ENCODE data around the gene GDF7. TPM values are rescaled to one million over a fixed set of nuclear protein-coding genes. Genes with fewer than 3 reads are reported as not detected.
"Not testable (repeated sequence)": the region's sequence is repeated elsewhere in the genome, so short reads cannot be mapped to it uniquely, and the experiment has no call there.

GDF7 gene
- total RNA-seq, 1 donor from 2014 or later = 0.05 TPM

- H3K27ac Mint-ChIP-seq = no peak overlapping the region
- no peak overlapping the region for H3K4me3 Mint-ChIP-seq (ENCODE audit: low read depth)
- H3K36me3 Mint-ChIP-seq (ENCODE audit: low read depth) = peaks cover 5% of the 10 kb centered on the region
- H3K4me1 Mint-ChIP-seq (ENCODE audit: low read depth) = peaks cover 10% of the 10 kb centered on the region
- H3K9me3 Mint-ChIP-seq = no peaks in the 10 kb centered on the region
- no peak for DNase-seq (ENCODE audit: low spot score)
- intact Hi-C loops (cut with micrococcal nuclease) = no loop called here
- H3K27me3 Mint-ChIP-seq (ENCODE audit: low read depth) = no peaks in the 10 kb centered on the region
Observed at GRCh38 chr2:20696366-20696765, 29.4 kb downstream of the GDF7 start.

GRCh38 chr2:20697322-20697934 lies 30.5 kb downstream of the GDF7 start:
- H3K4me1 Mint-ChIP-seq (ENCODE audit: low read depth) = peaks cover 10% of the 10 kb centered on the region
- no peaks in the 10 kb centered on the region for H3K27me3 Mint-ChIP-seq (ENCODE audit: low read depth)
- intact Hi-C loops (cut with micrococcal nuclease) = no loop called here
- no peaks in the 10 kb centered on the region for H3K9me3 Mint-ChIP-seq
- H3K4me3 Mint-ChIP-seq (ENCODE audit: low read depth) = no peak overlapping the region
- DNase-seq (ENCODE audit: low spot score) = no peak
- H3K36me3 Mint-ChIP-seq (ENCODE audit: low read depth) = peaks cover 6% of the 10 kb centered on the region
- H3K27ac Mint-ChIP-seq = no peak overlapping the region

- Mint-ChIP-seq H3K27ac (no peak overlapping the region), H3K4me3 (ENCODE audit: low read depth) (no peak overlapping the region), H3K27me3 (ENCODE audit: low read depth) (no peaks in the 10 kb centered on the region), H3K9me3 (no peaks in the 10 kb centered on the region), H3K4me1 (ENCODE audit: low read depth) (peaks cover 10% of the 10 kb centered on the region), H3K36me3 (ENCODE audit: low read depth) (peaks cover 6% of the 10 kb centered on the region)
- intact Hi-C loops (cut with micrococcal nuclease) = no loop called here
- DNase-seq (ENCODE audit: low spot score) = no peak
Observed at GRCh38 chr2:20698916-20699613, 32.1 kb downstream of the GDF7 start.

GRCh38 chr2:20702563-20702962 lies 35.6 kb downstream of the GDF7 start:
- DNase-seq (ENCODE audit: low spot score) = no peak
- no peaks in the 10 kb centered on the region for H3K27me3 Mint-ChIP-seq (ENCODE audit: low read depth)
- H3K9me3 Mint-ChIP-seq = no peaks in the 10 kb centered on the region
- intact Hi-C loops (cut with micrococcal nuclease) = no loop called here
- no peak overlapping the region for H3K4me3 Mint-ChIP-seq (ENCODE audit: low read depth)
- H3K27ac Mint-ChIP-seq = no peak overlapping the region
- H3K4me1 Mint-ChIP-seq (ENCODE audit: low read depth) = peaks cover 10% of the 10 kb centered on the region
- H3K36me3 Mint-ChIP-seq (ENCODE audit: low read depth) = peaks cover 6% of the 10 kb centered on the region

GRCh38 chr2:20704886-20705285 lies 37.9 kb downstream of the GDF7 start:
- H3K27ac Mint-ChIP-seq = no peak overlapping the region
- intact Hi-C loops (cut with micrococcal nuclease) = no loop called here
- H3K36me3 Mint-ChIP-seq (ENCODE audit: low read depth) = peaks cover 2% of the 10 kb centered on the region
- DNase-seq (ENCODE audit: low spot score) = no peak
- no peaks in the 10 kb centered on the region for H3K9me3 Mint-ChIP-seq
- H3K4me3 Mint-ChIP-seq (ENCODE audit: low read depth) = no peak overlapping the region
- H3K4me1 Mint-ChIP-seq (ENCODE audit: low read depth) = peaks cover under 1% of the 10 kb centered on the region
- no peaks in the 10 kb centered on the region for H3K27me3 Mint-ChIP-seq (ENCODE audit: low read depth)

- no peaks in the 10 kb centered on the region for H3K4me1 Mint-ChIP-seq (ENCODE audit: low read depth)
- H3K9me3 Mint-ChIP-seq = no peaks in the 10 kb centered on the region
- intact Hi-C loops (cut with micrococcal nuclease) = no loop called here
- no peak overlapping the region for H3K27ac Mint-ChIP-seq
- no peaks in the 10 kb centered on the region for H3K27me3 Mint-ChIP-seq (ENCODE audit: low read depth)
- no peak for DNase-seq (ENCODE audit: low spot score)
- no peak overlapping the region for H3K4me3 Mint-ChIP-seq (ENCODE audit: low read depth)
- peaks cover 2% of the 10 kb centered on the region for H3K36me3 Mint-ChIP-seq (ENCODE audit: low read depth)
Observed at GRCh38 chr2:20706217-20706616, 39.3 kb downstream of the GDF7 start.

GRCh38 chr2:20706786-20707185 lies 39.8 kb downstream of the GDF7 start:
- Mint-ChIP-seq H3K27ac (no peak overlapping the region), H3K36me3 (ENCODE audit: low read depth) (no peaks in the 10 kb centered on the region), H3K4me3 (ENCODE audit: low read depth) (no peak overlapping the region), H3K4me1 (ENCODE audit: low read depth) (no peaks in the 10 kb centered on the region), H3K27me3 (ENCODE audit: low read depth) (no peaks in the 10 kb centered on the region), H3K9me3 (no peaks in the 10 kb centered on the region)
- no peak for DNase-seq (ENCODE audit: low spot score)
- intact Hi-C loops (cut with micrococcal nuclease) = no loop called here

GRCh38 chr2:20707601-20708000 lies 40.7 kb downstream of the GDF7 start:
- no peak overlapping the region for H3K27ac Mint-ChIP-seq
- no peaks in the 10 kb centered on the region for H3K9me3 Mint-ChIP-seq
- intact Hi-C loops (cut with micrococcal nuclease) = no loop called here

GRCh38 chr2:20711641-20712040 lies 44.7 kb downstream of the GDF7 start:
- H3K9me3 Mint-ChIP-seq; H3K4me3 Mint-ChIP-seq (ENCODE audit: low read depth); H3K27ac Mint-ChIP-seq; intact Hi-C loops (cut with micrococcal nuclease); DNase-seq (ENCODE audit: low spot score); H3K36me3 Mint-ChIP-seq (ENCODE audit: low read depth); H3K4me1 Mint-ChIP-seq (ENCODE audit: low read depth); H3K27me3 Mint-ChIP-seq (ENCODE audit: low read depth): not testable (repeated sequence)

More at GRCh38 chr2:20707601-20708000, 40.7 kb downstream of the GDF7 start:
- Mint-ChIP-seq H3K4me1 (ENCODE audit: low read depth) (no peaks in the 10 kb centered on the region), H3K4me3 (ENCODE audit: low read depth) (no peak overlapping the region), H3K27me3 (ENCODE audit: low read depth) (no peaks in the 10 kb centered on the region), H3K36me3 (ENCODE audit: low read depth) (no peaks in the 10 kb centered on the region)
- DNase-seq (ENCODE audit: low spot score) = no peak

GRCh38 chr2:20713585-20713984 lies 46.6 kb downstream of the GDF7 start:
- intact Hi-C loops (cut with micrococcal nuclease) = not testable (repeated sequence)

GRCh38 chr2:20714412-20714811 lies 47.5 kb downstream of the GDF7 start:
- H3K27me3 Mint-ChIP-seq (ENCODE audit: low read depth); H3K27ac Mint-ChIP-seq; H3K4me3 Mint-ChIP-seq (ENCODE audit: low read depth); intact Hi-C loops (cut with micrococcal nuclease); DNase-seq (ENCODE audit: low spot score); H3K4me1 Mint-ChIP-seq (ENCODE audit: low read depth): not testable (repeated sequence)
- Mint-ChIP-seq H3K36me3 (ENCODE audit: low read depth) (peaks cover 21% of the 10 kb centered on the region), H3K9me3 (peaks cover 25% of the 10 kb centered on the region)

More at GRCh38 chr2:20713585-20713984, 46.6 kb downstream of the GDF7 start:
- DNase-seq (ENCODE audit: low spot score); H3K4me3 Mint-ChIP-seq (ENCODE audit: low read depth); H3K27ac Mint-ChIP-seq; H3K27me3 Mint-ChIP-seq (ENCODE audit: low read depth); H3K4me1 Mint-ChIP-seq (ENCODE audit: low read depth): not testable (repeated sequence)
- Mint-ChIP-seq H3K9me3 (peaks cover 25% of the 10 kb centered on the region), H3K36me3 (ENCODE audit: low read depth) (peaks cover 21% of the 10 kb centered on the region)

GRCh38 chr2:20716164-20716563 lies 49.2 kb downstream of the GDF7 start:
- H3K27ac Mint-ChIP-seq; intact Hi-C loops (cut with micrococcal nuclease); H3K4me3 Mint-ChIP-seq (ENCODE audit: low read depth); H3K27me3 Mint-ChIP-seq (ENCODE audit: low read depth); DNase-seq (ENCODE audit: low spot score); H3K4me1 Mint-ChIP-seq (ENCODE audit: low read depth): not testable (repeated sequence)
- Mint-ChIP-seq H3K36me3 (ENCODE audit: low read depth) (peaks cover 29% of the 10 kb centered on the region), H3K9me3 (peaks cover 29% of the 10 kb centered on the region)

GRCh38 chr2:20717641-20718040 lies 50.7 kb downstream of the GDF7 start:
- Mint-ChIP-seq H3K4me1 (ENCODE audit: low read depth) (no peaks in the 10 kb centered on the region), H3K36me3 (ENCODE audit: low read depth) (peaks cover 29% of the 10 kb centered on the region), H3K27ac (no peak overlapping the region), H3K9me3 (peaks cover 29% of the 10 kb centered on the region), H3K4me3 (ENCODE audit: low read depth) (no peak overlapping the region), H3K27me3 (ENCODE audit: low read depth) (no peaks in the 10 kb centered on the region)
- DNase-seq (ENCODE audit: low spot score) = no peak
- intact Hi-C loops (cut with micrococcal nuclease) = no loop called here
